Astrocyte of the spinal cord (primary cell): ENCODE measurements around the gene RNF187.

Experiments used
- DNase-seq: peaks from one replicate; pipeline ENCODE4 v3.0.0; 2011; ENCODE audit warnings: low read depth, low spot score
- H3K4me3 ChIP-seq: 2 replicates; pipeline ENCODE4 v1.5.1; 2011; ENCODE audit warnings: low read depth, mild to moderate bottlenecking, low read length, moderate library complexity
- CTCF ChIP-seq: IDR thresholded peaks from 2 replicates; pipeline ENCODE4 v1.5.1; 2012; ENCODE audit warnings: low read depth, mild to moderate bottlenecking, low read length, inconsistent platforms
- in situ Hi-C: cut with HindIII; loops from 2 replicates; pipeline ENCODE4 v1.10.0; 2017; ENCODE audit warnings: low sequenced_read_pairs

The RNF187 gene

GRCh38 chr1:228544021-228544850 lies 57.1 kb downstream of the RNF187 start:
- DNase-seq = no peak
- no peak overlapping the region for H3K4me3 ChIP-seq
- no peak for TF ChIP-seq CTCF
- in situ Hi-C loops = no loop called here

- in situ Hi-C loops = no loop called here
- no peak overlapping the region for H3K4me3 ChIP-seq
- no peak for DNase-seq
- TF ChIP-seq CTCF = no peak
These were observed 57.9 kb downstream of the RNF187 start for GRCh38 chr1:228544921-228545591.
